ENCODE results near the gene FAM221B.

FAM221B gene

DNA sequence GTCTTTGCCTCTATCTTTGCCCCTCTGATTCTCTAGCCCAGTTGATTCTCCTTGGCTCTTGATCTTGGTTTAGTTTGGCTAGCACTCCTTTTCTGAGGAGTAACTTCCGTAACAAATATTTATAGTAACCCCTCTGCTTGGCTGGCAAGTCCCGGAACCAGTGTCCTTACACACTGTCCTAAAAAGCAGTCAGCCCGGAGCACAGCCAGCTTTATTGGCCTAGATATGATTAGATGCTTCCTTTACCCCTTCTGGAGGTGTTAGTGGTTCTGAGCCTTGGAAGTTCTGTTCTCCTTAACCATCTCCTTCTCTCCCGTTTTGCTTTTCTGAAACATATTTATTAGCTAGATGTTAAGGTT lies 57.5 kb downstream of the FAM221B start:
- H3K27me3 ChIP-seq (replicated peaks) = no peaks in the 10 kb centered on the region
- TF ChIP-seq, protein P1, sequence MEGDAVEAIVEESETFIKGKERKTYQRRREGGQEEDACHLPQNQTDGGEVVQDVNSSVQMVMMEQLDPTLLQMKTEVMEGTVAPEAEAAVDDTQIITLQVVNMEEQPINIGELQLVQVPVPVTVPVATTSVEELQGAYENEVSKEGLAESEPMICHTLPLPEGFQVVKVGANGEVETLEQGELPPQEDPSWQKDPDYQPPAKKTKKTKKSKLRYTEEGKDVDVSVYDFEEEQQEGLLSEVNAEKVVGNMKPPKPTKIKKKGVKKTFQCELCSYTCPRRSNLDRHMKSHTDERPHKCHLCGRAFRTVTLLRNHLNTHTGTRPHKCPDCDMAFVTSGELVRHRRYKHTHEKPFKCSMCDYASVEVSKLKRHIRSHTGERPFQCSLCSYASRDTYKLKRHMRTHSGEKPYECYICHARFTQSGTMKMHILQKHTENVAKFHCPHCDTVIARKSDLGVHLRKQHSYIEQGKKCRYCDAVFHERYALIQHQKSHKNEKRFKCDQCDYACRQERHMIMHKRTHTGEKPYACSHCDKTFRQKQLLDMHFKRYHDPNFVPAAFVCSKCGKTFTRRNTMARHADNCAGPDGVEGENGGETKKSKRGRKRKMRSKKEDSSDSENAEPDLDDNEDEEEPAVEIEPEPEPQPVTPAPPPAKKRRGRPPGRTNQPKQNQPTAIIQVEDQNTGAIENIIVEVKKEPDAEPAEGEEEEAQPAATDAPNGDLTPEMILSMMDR (IDR thresholded peaks at IDR 0.05; ENCODE audit: low read depth, low read length, missing control alignments) = no peak
- no peak overlapping the region for H3K27ac ChIP-seq
- no peaks in the 10 kb centered on the region for H3K36me3 ChIP-seq (replicated peaks)
- no peak overlapping the region for H3K4me3 ChIP-seq (ENCODE audit: low read depth, low read length)
- in situ Hi-C loops (cut with HindIII; ENCODE audit: low pct_ligation_motif_present, low sequenced_read_pairs) = no loop called here
- DNase-seq = no peak

DNA sequence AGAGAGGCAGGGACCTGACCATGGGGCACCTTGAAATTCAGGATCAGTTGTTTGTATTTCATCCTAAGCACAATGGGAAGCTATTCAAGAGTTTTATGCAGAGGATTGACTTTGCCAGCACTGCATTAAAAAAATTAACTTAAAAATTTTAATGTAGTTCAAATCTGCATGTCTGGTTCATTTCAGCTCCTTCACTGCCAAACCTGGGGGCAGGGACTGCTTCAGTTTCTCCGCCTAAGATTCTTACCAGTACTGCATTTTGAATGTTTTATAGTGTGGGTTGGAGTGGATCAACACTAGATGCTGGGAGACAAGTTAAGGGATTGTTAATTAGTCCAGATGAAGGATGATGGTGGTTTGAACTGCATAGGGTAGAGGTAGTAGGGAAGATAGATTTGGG lies 58.8 kb downstream of the FAM221B start:
- in situ Hi-C loops (cut with HindIII; ENCODE audit: low pct_ligation_motif_present, low sequenced_read_pairs) = no loop called here
- Histone ChIP-seq H3K27ac (no peak overlapping the region), H3K36me3 (replicated peaks) (no peaks in the 10 kb centered on the region), H3K4me3 (ENCODE audit: low read depth, low read length) (no peak overlapping the region), H3K27me3 (replicated peaks) (no peaks in the 10 kb centered on the region)
- TF ChIP-seq, protein P1 (IDR thresholded peaks at IDR 0.05; ENCODE audit: low read depth, low read length, missing control alignments) = no peak
- no peak for DNase-seq

DNA sequence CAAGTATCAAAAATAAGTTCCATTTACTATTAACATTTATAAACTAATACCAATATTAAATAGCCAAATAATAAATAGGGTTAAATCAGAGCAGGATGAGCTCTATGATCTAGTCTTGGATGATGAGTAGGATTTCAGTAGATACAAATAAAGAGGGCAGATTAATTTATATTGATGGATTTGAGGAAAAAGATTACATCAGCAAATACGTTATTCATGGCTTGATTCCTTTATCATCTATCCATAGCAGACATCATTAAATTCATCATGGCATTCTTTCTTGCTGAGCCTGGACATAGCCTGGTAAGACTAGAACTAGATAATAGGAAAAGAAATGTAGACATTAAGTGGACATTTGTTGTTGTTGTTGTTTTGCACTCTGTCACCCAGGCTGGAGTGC lies 61.1 kb downstream of the FAM221B start:
- Histone ChIP-seq H3K36me3 (replicated peaks) (no peaks in the 10 kb centered on the region), H3K27me3 (replicated peaks) (no peaks in the 10 kb centered on the region), H3K27ac (no peak overlapping the region), H3K4me3 (ENCODE audit: low read depth, low read length) (no peak overlapping the region)
- no peak for DNase-seq
- TF ChIP-seq, protein P1 (IDR thresholded peaks at IDR 0.05; ENCODE audit: low read depth, low read length, missing control alignments) = no peak
- in situ Hi-C loops (cut with HindIII; ENCODE audit: low pct_ligation_motif_present, low sequenced_read_pairs) = no loop called here

DNA sequence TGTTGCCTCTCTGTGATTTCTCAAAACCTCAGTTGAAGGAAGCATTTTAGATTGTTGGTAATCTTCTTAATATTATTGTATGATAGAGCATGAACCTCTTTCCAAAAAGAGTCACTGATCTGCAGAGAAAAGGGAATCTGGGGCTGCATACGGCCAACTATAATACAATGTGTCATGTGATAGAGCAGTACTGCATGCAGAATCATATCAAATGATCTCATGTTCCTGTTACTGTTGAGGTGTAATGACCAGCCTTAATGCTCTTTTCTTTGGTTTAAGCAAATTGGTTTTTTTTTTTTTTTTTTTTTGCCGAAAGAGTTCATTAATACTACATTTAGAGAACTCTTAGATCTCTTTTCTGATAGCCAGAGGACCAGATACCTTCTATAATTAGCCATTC lies 61.5 kb downstream of the FAM221B start:
- in situ Hi-C loops (cut with HindIII; ENCODE audit: low pct_ligation_motif_present, low sequenced_read_pairs) = no loop called here
- Histone ChIP-seq H3K36me3 (replicated peaks) (no peaks in the 10 kb centered on the region), H3K27me3 (replicated peaks) (no peaks in the 10 kb centered on the region), H3K27ac (no peak overlapping the region), H3K4me3 (ENCODE audit: low read depth, low read length) (no peak overlapping the region)
- TF ChIP-seq, protein P1 (IDR thresholded peaks at IDR 0.05; ENCODE audit: low read depth, low read length, missing control alignments) = no peak
- no peak for DNase-seq

Measured in brain microvascular endothelial cell (primary cell).